ENCODE results near the gene POLA2. TPM values are rescaled to one million over a fixed set of nuclear protein-coding genes. Genes with fewer than 3 reads are reported as not detected.

The POLA2 gene
- total and polyA plus RNA-seq, 2 donors (not counting 1 experiment from before 2014, with no cell fraction given), result 2.8 to 9.8 TPM

DNA sequence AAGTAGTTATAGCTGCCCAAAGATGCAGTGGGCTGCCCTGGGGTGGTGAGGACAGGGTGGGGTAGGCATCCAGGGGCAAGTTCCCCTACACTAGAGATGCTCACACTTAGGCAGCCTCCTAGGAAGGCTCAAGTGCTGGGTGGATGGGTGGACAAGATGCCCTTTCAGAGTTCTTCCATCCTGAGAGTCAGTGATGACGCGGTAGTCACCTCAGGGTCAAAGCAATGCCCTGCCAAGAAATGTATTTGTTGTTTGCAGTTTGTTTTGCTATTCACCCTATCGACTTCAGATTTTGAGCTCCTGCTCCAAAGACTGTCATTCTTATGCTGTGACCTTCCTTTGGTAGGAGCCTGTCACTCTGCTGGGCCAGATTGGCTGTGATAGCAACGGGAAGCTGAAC is 18.9 kb downstream of the POLA2 start:
- Histone ChIP-seq H3K27ac (ENCODE audit: insufficient read depth, low read length) (peak overlapping the region; percentile 77), H2AFZ (ENCODE audit: low read length) (no peak overlapping the region), H3K4me3 (replicated peaks in 1 of 4; ENCODE audit: control extremely low read depth in 1 of 4, insufficient read depth in 1 of 4, low read depth in 3 of 4, low read length in 4 of 4) (no peak overlapping the region), H3K9ac (ENCODE audit: insufficient read depth, low read length) (no peak overlapping the region), H4K20me1 (ENCODE audit: control insufficient read depth, extremely low read depth, insufficient read depth, low read length) (no peaks in the 10 kb centered on the region), H3K9me3 (ENCODE audit: control insufficient read depth, insufficient read depth, low read depth, low read length) (no peaks in the 10 kb centered on the region), H3K4me2 (ENCODE audit: extremely low read depth, insufficient read depth, low read length) (no peak overlapping the region), H3K4me1 (ENCODE audit: control insufficient read depth, extremely low read depth, insufficient read depth, low read length) (peaks cover 15% of the 10 kb centered on the region), H3K27me3 (ENCODE audit: control insufficient read depth, insufficient read depth, low read length) (no peaks in the 10 kb centered on the region), H3K79me2 (ENCODE audit: control insufficient read depth, insufficient read depth, low read length) (no peaks in the 10 kb centered on the region), H3K36me3 (ENCODE audit: control insufficient read depth, insufficient read depth, low read length) (no peaks in the 10 kb centered on the region)
- DNase-seq (ENCODE audit: low read depth in 2 of 2), result peak in 1 of 2 donors; percentile 44
- TF ChIP-seq CTCF (conservative IDR thresholded peaks at IDR 0.05 in 1 of 2, IDR thresholded peaks at IDR 0.05 in 1 of 2; ENCODE audit: low read depth in 1 of 2, low read length in 2 of 2) (no peak), EZH2 (IDR thresholded peaks at IDR 0.05; ENCODE audit: low read length, missing control alignments) (no peak)

DNA sequence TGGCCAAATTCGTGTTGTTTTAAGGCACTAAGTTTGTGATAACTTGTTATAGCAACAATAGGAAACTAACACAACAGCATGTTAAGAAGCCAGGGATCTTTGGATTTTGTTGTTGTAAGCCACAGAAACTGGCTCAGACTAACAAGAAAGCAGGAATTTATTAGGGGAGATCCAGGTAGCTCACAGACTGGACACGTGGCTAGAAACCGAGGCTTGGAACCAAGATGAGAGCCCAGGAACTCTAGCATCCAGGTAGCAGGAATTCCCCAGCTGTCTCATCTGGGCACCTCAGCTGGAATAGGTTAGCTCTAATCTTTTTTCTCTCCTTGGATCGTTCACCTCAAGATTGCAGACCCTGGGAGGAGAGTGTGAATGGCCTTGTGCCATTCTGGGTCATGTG is 24.9 kb downstream of the POLA2 start:
- peaks cover 19% of the 10 kb centered on the region for H3K4me1 ChIP-seq (ENCODE audit: control insufficient read depth, extremely low read depth, insufficient read depth, low read length)
- no peak for DNase-seq (ENCODE audit: low read depth in 2 of 2)
- no peak overlapping the region for H3K4me2 ChIP-seq (ENCODE audit: extremely low read depth, insufficient read depth, low read length)
- H3K9me3 ChIP-seq (ENCODE audit: control insufficient read depth, insufficient read depth, low read depth, low read length), result no peaks in the 10 kb centered on the region
- no peak overlapping the region for H3K27ac ChIP-seq (ENCODE audit: insufficient read depth, low read length)
- H3K9ac ChIP-seq (ENCODE audit: insufficient read depth, low read length), result no peak overlapping the region
- no peaks in the 10 kb centered on the region for H3K79me2 ChIP-seq (ENCODE audit: control insufficient read depth, insufficient read depth, low read length)
- H3K4me3 ChIP-seq (replicated peaks in 1 of 4; ENCODE audit: control extremely low read depth in 1 of 4, insufficient read depth in 1 of 4, low read depth in 3 of 4, low read length in 4 of 4), result no peak overlapping the region
- H4K20me1 ChIP-seq (ENCODE audit: control insufficient read depth, extremely low read depth, insufficient read depth, low read length), result no peaks in the 10 kb centered on the region
- H3K27me3 ChIP-seq (ENCODE audit: control insufficient read depth, insufficient read depth, low read length), result no peaks in the 10 kb centered on the region
- no peak for TF ChIP-seq EZH2 (IDR thresholded peaks at IDR 0.05; ENCODE audit: low read length, missing control alignments)
- no peak for TF ChIP-seq CTCF (conservative IDR thresholded peaks at IDR 0.05 in 1 of 2, IDR thresholded peaks at IDR 0.05 in 1 of 2; ENCODE audit: low read depth in 1 of 2, low read length in 2 of 2)
- H3K36me3 ChIP-seq (ENCODE audit: control insufficient read depth, insufficient read depth, low read length), result peaks cover 2% of the 10 kb centered on the region
- no peak overlapping the region for H2AFZ ChIP-seq (ENCODE audit: low read length)

GRCh38 chr11:65287601-65288000 is 25.8 kb downstream of the POLA2 start:
- Histone ChIP-seq H3K27me3 (ENCODE audit: control insufficient read depth, insufficient read depth, low read length) (no peaks in the 10 kb centered on the region), H3K36me3 (ENCODE audit: control insufficient read depth, insufficient read depth, low read length) (peaks cover 2% of the 10 kb centered on the region), H3K27ac (ENCODE audit: insufficient read depth, low read length) (peak overlapping the region; percentile 10), H3K4me1 (ENCODE audit: control insufficient read depth, extremely low read depth, insufficient read depth, low read length) (peaks cover 24% of the 10 kb centered on the region), H3K79me2 (ENCODE audit: control insufficient read depth, insufficient read depth, low read length) (no peaks in the 10 kb centered on the region), H3K9me3 (ENCODE audit: control insufficient read depth, insufficient read depth, low read depth, low read length) (no peaks in the 10 kb centered on the region), H3K9ac (ENCODE audit: insufficient read depth, low read length) (no peak overlapping the region), H3K4me3 (replicated peaks in 1 of 4; ENCODE audit: control extremely low read depth in 1 of 4, insufficient read depth in 1 of 4, low read depth in 3 of 4, low read length in 4 of 4) (no peak overlapping the region), H2AFZ (ENCODE audit: low read length) (no peak overlapping the region), H3K4me2 (ENCODE audit: extremely low read depth, insufficient read depth, low read length) (no peak overlapping the region), H4K20me1 (ENCODE audit: control insufficient read depth, extremely low read depth, insufficient read depth, low read length) (no peaks in the 10 kb centered on the region)
- TF ChIP-seq CTCF (conservative IDR thresholded peaks at IDR 0.05 in 1 of 2, IDR thresholded peaks at IDR 0.05 in 1 of 2; ENCODE audit: low read depth in 1 of 2, low read length in 2 of 2) (no peak), EZH2 (IDR thresholded peaks at IDR 0.05; ENCODE audit: low read length, missing control alignments) (no peak)
- DNase-seq (ENCODE audit: low read depth in 2 of 2), result no peak
